Hepatocyte (in vitro differentiated cells): ENCODE measurements around the gene SLC29A2. TPM values are rescaled to one million over a fixed set of nuclear protein-coding genes. Genes with fewer than 3 reads are reported as not detected.

ENCODE experiments used
- DNase-seq: peaks from one replicate; pipeline ENCODE4 v3.0.0-alpha.2; 2016; ENCODE audit warnings: low spot score
- H2AFZ ChIP-seq: fragments of 200-600 bp; sonication (generic); 2 replicates; pipeline ENCODE4 v1.6.0; 2016; ENCODE audit warnings: antibody characterized with exemption, mild to moderate bottlenecking
- H3K27ac ChIP-seq: fragments of 200-600 bp; sonication (generic); 2 replicates; pipeline ENCODE4 v1.5.1; 2016; ENCODE audit warnings: mild to moderate bottlenecking
- H3K27me3 ChIP-seq: fragments of 200-600 bp; sonication (generic); 2 replicates; pipeline ENCODE4 v1.6.1; 2016
- H3K36me3 ChIP-seq: fragments of 200-600 bp; sonication (generic); replicated peaks from 2 replicates; pipeline ENCODE4 v1.5.1; 2016; ENCODE audit warnings: low read depth; ENCODE audit not compliant: insufficient read depth
- H3K4me1 ChIP-seq: fragments of 200-600 bp; sonication (generic); 2 replicates; pipeline ENCODE4 v1.5.1; 2016; ENCODE audit warnings: mild to moderate bottlenecking, moderate library complexity; ENCODE audit not compliant: insufficient read depth
- H3K4me2 ChIP-seq: fragments of 200-600 bp; sonication (generic); 2 replicates; pipeline ENCODE4 v1.6.0; 2016
- H3K4me3 ChIP-seq: fragments of 200-600 bp; sonication (generic); 2 replicates; pipeline ENCODE4 v1.5.1; 2016; ENCODE audit warnings: mild to moderate bottlenecking
- H3K79me2 ChIP-seq: fragments of 200-600 bp; sonication (generic); 2 replicates; pipeline ENCODE4 v1.6.0; 2017; ENCODE audit warnings: mild to moderate bottlenecking
- H3K9me2 ChIP-seq: fragments of 200-600 bp; sonication (generic); replicated peaks from 2 replicates; pipeline ENCODE4 v1.6.0; 2017; ENCODE audit warnings: mild to moderate bottlenecking; ENCODE audit not compliant: insufficient read depth
- H3K9me3 ChIP-seq: fragments of 200-600 bp; sonication (generic); 2 replicates; pipeline ENCODE4 v1.5.1; 2016; ENCODE audit warnings: low read depth, mild to moderate bottlenecking
- H4K20me1 ChIP-seq: fragments of 200-600 bp; sonication (generic); 2 replicates; pipeline ENCODE4 v1.6.0; 2016; ENCODE audit warnings: mild to moderate bottlenecking; ENCODE audit not compliant: insufficient read depth, poor library complexity, severe bottlenecking
- CTCF ChIP-seq: fragments of 200-600 bp; sonication (generic); IDR thresholded peaks from 2 replicates; pipeline ENCODE4 v1.5.1; 2016; ENCODE audit warnings: antibody characterized with exemption, mild to moderate bottlenecking; ENCODE audit not compliant: poor library complexity
- EZH2 ChIP-seq: fragments of 200-600 bp; sonication (generic); IDR thresholded peaks from 2 replicates; pipeline ENCODE4 v1.6.1; 2016; ENCODE audit warnings: antibody characterized with exemption, mild to moderate bottlenecking, borderline replicate concordance
- EZH2phosphoT487 ChIP-seq: fragments of 200-600 bp; sonication (generic); IDR thresholded peaks from one replicate; pipeline ENCODE4 v1.6.1; 2018; ENCODE audit warnings: antibody characterized with exemption, mild to moderate bottlenecking, low read depth, moderate library complexity; ENCODE audit not compliant: unreplicated experiment, severe bottlenecking
- WGBS: methylation state at CpG from one replicate; pipeline ENCODE4 v1.1.6; 2016; ENCODE audit warnings: low lambda C conversion rate; ENCODE audit errors: missing lambda C conversion rate; 5-methylcytosine and 5-hydroxymethylcytosine counted together
- polyA plus RNA-seq: library from polyadenylated mRNA; unstranded; fragments of >200 nt; fragmentation: Nextera tagmentation; extraction: Ambion mirVana; gene quantifications from 2 replicates; pipeline ENCODE4 v1.2.1, GENCODE V29; 2016
- total RNA-seq: library from RNA; depleted of rRNA; stranded (reverse); fragments of >200 nt; gene quantifications from 2 replicates; pipeline ENCODE4 v1.2.3, GENCODE V29; 2014

Gene SLC29A2
- total and polyA plus RNA-seq, 2 experiments from 2014 or later: 11.3 to 20.2 TPM

GRCh38 chr11:66367561-66368312, 3.8 kb downstream of the SLC29A2 start:
- no peaks in the 10 kb centered on the region for H3K27me3 ChIP-seq

GRCh38 chr11:66366844-66367477, 4.6 kb downstream of the SLC29A2 start:
- no peaks in the 10 kb centered on the region for H3K36me3 ChIP-seq
- no peaks in the 10 kb centered on the region for H3K27me3 ChIP-seq
- peaks cover 4% of the 10 kb centered on the region for H3K79me2 ChIP-seq
- no peak overlapping the region for H2AFZ ChIP-seq
- 98% methylated on average over 8 of the region's 8 CpGs for WGBS
- H3K9me3 ChIP-seq: no peaks in the 10 kb centered on the region
- no peak overlapping the region for H3K4me2 ChIP-seq
- no peak for DNase-seq
- H3K4me3 ChIP-seq: no peak overlapping the region
- TF ChIP-seq CTCF: no peak
- no peak for TF ChIP-seq EZH2phosphoT487
- no peak for TF ChIP-seq EZH2
- no peak overlapping the region for H3K27ac ChIP-seq
- no peaks in the 10 kb centered on the region for H4K20me1 ChIP-seq
- no peaks in the 10 kb centered on the region for H3K9me2 ChIP-seq
- H3K4me1 ChIP-seq: peaks cover 10% of the 10 kb centered on the region

More at GRCh38 chr11:66367561-66368312, 3.8 kb downstream of the SLC29A2 start:
- no peak overlapping the region for H3K27ac ChIP-seq
- H3K4me2 ChIP-seq: no peak overlapping the region
- no peak overlapping the region for H3K4me3 ChIP-seq
- H3K79me2 ChIP-seq: peaks cover 4% of the 10 kb centered on the region
- peak; percentile 4 for DNase-seq
- H3K36me3 ChIP-seq: no peaks in the 10 kb centered on the region
- H3K4me1 ChIP-seq: peaks cover 14% of the 10 kb centered on the region
- no peaks in the 10 kb centered on the region for H3K9me2 ChIP-seq
- no peaks in the 10 kb centered on the region for H4K20me1 ChIP-seq
- 97% methylated on average over 15 of the region's 15 CpGs for WGBS
- TF ChIP-seq EZH2 (no peak), EZH2phosphoT487 (no peak), CTCF (no peak)
- no peak overlapping the region for H2AFZ ChIP-seq
- no peaks in the 10 kb centered on the region for H3K9me3 ChIP-seq

GRCh38 chr11:66365711-66366619, 5.6 kb downstream of the SLC29A2 start:
- 90% methylated on average over 14 of the region's 14 CpGs for WGBS
- no peak overlapping the region for H3K4me2 ChIP-seq

More at GRCh38 chr11:66365711-66366619, 5.6 kb downstream of the SLC29A2 start:
- no peaks in the 10 kb centered on the region for H3K9me2 ChIP-seq
- H3K36me3 ChIP-seq: no peaks in the 10 kb centered on the region
- TF ChIP-seq EZH2phosphoT487: no peak
- TF ChIP-seq CTCF: no peak
- TF ChIP-seq EZH2: no peak
- peak; percentile 4 for DNase-seq
- no peak overlapping the region for H3K27ac ChIP-seq
- peaks cover 4% of the 10 kb centered on the region for H3K79me2 ChIP-seq
- H4K20me1 ChIP-seq: no peaks in the 10 kb centered on the region
- no peak overlapping the region for H2AFZ ChIP-seq
- H3K4me1 ChIP-seq: peaks cover 10% of the 10 kb centered on the region
- no peaks in the 10 kb centered on the region for H3K9me3 ChIP-seq
- no peaks in the 10 kb centered on the region for H3K27me3 ChIP-seq
- H3K4me3 ChIP-seq: no peak overlapping the region
